ENCODE results near the gene TJAP1.

- TF ChIP-seq CTCF (optimal IDR thresholded peaks at IDR 0.05 in 1 of 3, IDR thresholded peaks at IDR 0.05 in 1 of 3, conservative IDR thresholded peaks at IDR 0.05 in 1 of 3; ENCODE audit: extremely low read depth in 1 of 3, insufficient read depth in 2 of 3, low read length in 3 of 3) (peak in 2 of 3 experiments; percentile 35 to 59), EZH2 (IDR thresholded peaks at IDR 0.05; ENCODE audit: low read length) (no peak)
These were observed 18.1 kb downstream of the TJAP1 start for GRCh38 chr6:43495409-43495941.

Measured in keratinocyte (primary cell).